IMR-90 (cell line): ENCODE data around the gene TMEM131.

Experiments used
- CTCF ChIP-seq: conservative IDR thresholded peaks from 2 replicates; pipeline ENCODE4 v1.5.1; 2012; ENCODE audit warnings: mild to moderate bottlenecking, low read depth, low read length, improper control_type of control experiment
- POLR2A ChIP-seq: IDR thresholded peaks from 2 replicates; pipeline ENCODE4 v1.6.1; 2012; ENCODE audit warnings: mild to moderate bottlenecking, low read depth, low read length
- RAD21 ChIP-seq: IDR thresholded peaks from 2 replicates; pipeline ENCODE4 v1.6.1; 2012; ENCODE audit warnings: low read length, improper control_type of control experiment
- RFX5 ChIP-seq: IDR thresholded peaks from 2 replicates; pipeline ENCODE4 v1.8.0; 2012; ENCODE audit warnings: low read depth, mild to moderate bottlenecking, low read length, moderate library complexity
- SMC3 ChIP-seq: fragments of 150-350 bp; IDR thresholded peaks from 2 replicates; pipeline ENCODE4 v1.6.1; 2016; ENCODE audit warnings: low read depth, mild to moderate bottlenecking, antibody characterized with exemption, low read length, moderate library complexity

GRCh38 chr2:97739020-97739892 lies 256.5 kb downstream of the TMEM131 start:
- TF ChIP-seq CTCF (no peak), POLR2A (no peak), SMC3 (no peak), RAD21 (no peak), RFX5 (no peak)
